Stimulated activated naive CD8-positive, alpha-beta T cell treated with anti-CD3 and anti-CD28 coated beads, Interleukin-15, Interleukin-2, amounts not matched to agents 100 U/mL and 50 U/mL, for 24 hours (primary cell): ENCODE results near the gene RUSF1.
"Not testable (repeated sequence)": the region's sequence is repeated elsewhere in the genome, so short reads cannot be mapped to it uniquely, and the experiment has no call there.

Source experiments
- ATAC-seq: fragments of 150-1000 bp; cut with Tn5 transposase; one replicate; pipeline ENCODE4 v1.10.0; 2021
- DNase-seq: peaks from one replicate; pipeline ENCODE4 v3.0.0; 2021

Gene RUSF1

GRCh38 chr16:31487071-31487719, 21.0 kb downstream of the RUSF1 start:
- DNase-seq (no peak), ATAC-seq (no peak)

DNA sequence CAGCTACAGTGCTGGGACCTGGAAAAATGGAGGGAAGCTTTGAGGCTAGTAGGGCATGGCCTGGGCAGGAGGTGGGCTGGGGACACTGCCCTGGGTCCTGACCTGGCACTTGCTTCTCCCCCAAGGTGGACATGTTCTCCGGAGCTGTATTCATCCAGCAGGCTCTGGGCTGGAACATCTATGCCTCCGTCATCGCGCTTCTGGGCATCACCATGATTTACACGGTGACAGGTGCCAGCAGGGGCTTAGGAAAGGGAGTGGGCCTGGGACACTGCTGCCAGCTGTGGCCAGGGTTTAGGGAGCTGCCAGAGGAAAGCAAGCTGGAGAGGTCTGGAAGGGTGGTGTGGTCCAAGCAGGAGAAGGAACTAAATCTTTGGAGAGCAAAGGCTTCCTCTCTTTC, 22.1 kb downstream of the RUSF1 start:
- no peak for DNase-seq

DNA sequence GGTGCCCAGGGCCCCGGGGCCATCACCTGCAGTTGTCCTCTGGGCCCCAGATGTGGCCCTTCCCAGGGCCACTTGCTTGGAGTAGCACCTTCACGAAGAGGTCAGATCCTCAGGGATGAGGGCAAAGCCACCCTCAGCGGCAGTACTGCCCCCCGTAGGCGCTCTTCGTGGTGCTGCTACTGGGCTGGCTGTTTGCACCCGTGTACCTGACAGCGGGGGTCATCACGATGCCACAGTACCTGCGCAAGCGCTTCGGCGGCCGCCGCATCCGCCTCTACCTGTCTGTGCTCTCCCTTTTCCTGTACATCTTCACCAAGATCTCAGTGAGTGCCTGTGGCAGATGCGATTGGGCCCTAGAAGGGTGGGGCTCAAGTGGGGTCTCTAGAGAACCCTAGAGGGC, 22.6 kb downstream of the RUSF1 start:
- ATAC-seq (no peak), DNase-seq (no peak)

More for the DNA sequence above, 22.1 kb downstream of the RUSF1 start:
- no peak for ATAC-seq

DNA sequence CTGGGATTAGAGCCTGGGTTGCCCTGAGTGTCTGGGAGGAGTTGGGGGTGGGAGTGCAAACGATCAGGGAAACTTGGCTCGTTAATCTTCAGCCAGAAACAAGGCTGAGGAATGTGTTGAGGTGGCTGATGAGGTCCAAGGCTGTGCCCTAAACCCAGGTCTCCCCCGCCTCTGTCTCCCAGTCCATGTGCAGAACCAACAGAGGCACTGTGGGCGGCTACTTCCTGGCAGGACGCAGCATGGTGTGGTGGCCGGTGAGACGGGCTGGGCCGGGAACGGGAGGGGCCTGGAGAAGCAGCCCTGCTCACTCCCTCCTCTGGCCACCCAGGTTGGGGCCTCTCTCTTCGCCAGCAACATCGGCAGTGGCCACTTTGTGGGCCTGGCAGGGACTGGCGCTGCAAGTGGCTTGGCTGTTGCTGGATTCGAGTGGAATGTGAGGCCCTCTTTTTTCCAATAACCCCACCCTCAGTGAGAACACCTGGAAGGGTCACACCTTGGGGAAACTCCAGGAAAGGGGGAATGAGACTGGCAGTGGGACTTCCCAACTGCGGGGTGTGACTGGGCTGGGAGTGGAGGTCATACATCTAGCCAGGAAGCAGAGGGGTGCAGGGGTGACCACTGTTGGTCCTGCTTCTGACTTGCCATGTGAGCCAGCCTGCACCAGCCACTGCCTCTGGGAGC, 23.6 kb downstream of the RUSF1 start:
- no peak for ATAC-seq
- DNase-seq: no peak

GRCh38 chr16:31484048-31484447, 24.1 kb downstream of the RUSF1 start:
- ATAC-seq, DNase-seq: not testable (repeated sequence)

- DNase-seq (no peak), ATAC-seq (no peak)
Observed at GRCh38 chr16:31483081-31483480, 25.1 kb downstream of the RUSF1 start, which contains the start of gene SLC5A2. TSS of gene SLC5A2 (plus strand) at chr16:31483123. CDS start at chr16:31483137, 14 bp downstream.

DNA sequence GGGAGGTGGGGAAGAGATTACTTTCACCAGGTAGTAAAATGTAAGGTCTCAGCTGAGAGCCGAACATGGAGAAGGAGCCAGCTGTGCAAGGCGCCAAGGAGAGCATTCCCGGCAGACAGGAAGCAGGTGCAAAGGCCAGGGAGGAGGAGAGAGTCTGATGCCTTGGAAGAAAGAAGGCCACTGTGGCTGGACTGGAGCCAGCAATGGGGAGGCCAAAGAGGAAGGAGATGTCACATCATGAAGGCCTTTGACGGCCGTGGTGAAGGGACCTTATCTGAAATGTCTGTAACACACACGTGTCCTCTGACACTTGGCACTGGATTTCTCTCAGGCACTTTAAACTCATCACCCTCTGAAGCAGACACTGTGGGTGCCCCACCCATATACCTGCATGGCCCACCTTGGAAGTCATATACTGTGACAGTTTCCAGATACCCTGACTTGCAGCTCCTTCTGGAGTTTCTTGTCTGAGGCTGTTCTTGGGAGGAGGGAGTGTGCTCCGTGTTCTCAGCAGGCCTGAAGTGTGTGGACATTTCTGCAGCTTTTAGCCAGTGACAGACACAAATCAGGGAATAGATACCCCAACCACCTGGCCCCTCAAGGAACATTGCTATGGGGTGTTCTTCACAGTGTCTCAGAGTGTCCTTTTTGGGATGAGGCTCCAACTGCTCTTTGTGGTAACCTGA, 27.2 kb downstream of the RUSF1 start:
- DNase-seq: no peak
- no peak for ATAC-seq

GRCh38 chr16:31479751-31480150, 28.4 kb downstream of the RUSF1 start:
- ATAC-seq: no peak

DNA sequence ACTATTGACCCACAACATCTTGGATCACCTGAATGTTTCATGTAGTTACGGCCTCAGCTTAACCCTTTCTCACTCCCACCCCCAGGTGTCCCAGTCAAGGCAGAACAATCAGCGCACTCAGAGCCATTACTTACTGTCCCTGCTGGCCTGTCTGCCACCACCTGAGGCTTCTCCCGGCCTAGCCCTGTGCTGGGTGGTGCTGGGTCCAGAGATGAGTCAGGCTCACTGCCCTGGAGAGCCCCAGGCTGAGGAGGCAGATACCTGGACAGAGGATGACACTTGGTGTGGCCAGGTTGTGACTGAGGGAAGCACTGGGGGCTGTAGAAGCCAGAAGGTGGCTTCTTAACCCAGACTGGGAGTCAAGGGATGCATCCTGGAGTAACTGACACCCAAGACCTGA, 29.2 kb downstream of the RUSF1 start:
- no peak for ATAC-seq

More at GRCh38 chr16:31479751-31480150, 28.4 kb downstream of the RUSF1 start:
- no peak for DNase-seq

GRCh38 chr16:31477220-31478216, 30.7 kb downstream of the RUSF1 start:
- ATAC-seq (peak; percentile 29), DNase-seq (peak; percentile 66)

More for the DNA sequence above, 29.2 kb downstream of the RUSF1 start:
- no peak for DNase-seq

- DNase-seq: peak; percentile 92
- ATAC-seq: peak; percentile 90
Observed at GRCh38 chr16:31476303-31477219, 31.6 kb downstream of the RUSF1 start.

DNA sequence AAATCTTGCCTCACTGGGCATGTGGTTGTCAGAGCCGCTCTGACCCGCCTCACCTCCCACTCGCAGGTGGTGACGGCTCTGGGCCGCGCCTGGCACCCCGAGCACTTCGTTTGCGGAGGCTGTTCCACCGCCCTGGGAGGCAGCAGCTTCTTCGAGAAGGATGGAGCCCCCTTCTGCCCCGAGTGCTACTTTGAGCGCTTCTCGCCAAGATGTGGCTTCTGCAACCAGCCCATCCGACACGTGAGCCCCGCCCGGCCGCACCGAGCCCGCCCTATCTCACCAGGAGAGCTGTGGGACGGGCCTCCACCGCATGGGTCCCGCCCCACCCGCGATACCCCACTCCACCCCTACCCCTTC, 32.3 kb downstream of the RUSF1 start:
- ATAC-seq (no peak), DNase-seq (no peak)

- ATAC-seq (no peak), DNase-seq (no peak)
Observed at GRCh38 chr16:31474773-31475738, 33.1 kb downstream of the RUSF1 start.

GRCh38 chr16:31474173-31474714, 33.9 kb downstream of the RUSF1 start:
- DNase-seq (no peak), ATAC-seq (no peak)

- no peak for DNase-seq
Observed at GRCh38 chr16:31473264-31473984, 34.8 kb downstream of the RUSF1 start.

DNA sequence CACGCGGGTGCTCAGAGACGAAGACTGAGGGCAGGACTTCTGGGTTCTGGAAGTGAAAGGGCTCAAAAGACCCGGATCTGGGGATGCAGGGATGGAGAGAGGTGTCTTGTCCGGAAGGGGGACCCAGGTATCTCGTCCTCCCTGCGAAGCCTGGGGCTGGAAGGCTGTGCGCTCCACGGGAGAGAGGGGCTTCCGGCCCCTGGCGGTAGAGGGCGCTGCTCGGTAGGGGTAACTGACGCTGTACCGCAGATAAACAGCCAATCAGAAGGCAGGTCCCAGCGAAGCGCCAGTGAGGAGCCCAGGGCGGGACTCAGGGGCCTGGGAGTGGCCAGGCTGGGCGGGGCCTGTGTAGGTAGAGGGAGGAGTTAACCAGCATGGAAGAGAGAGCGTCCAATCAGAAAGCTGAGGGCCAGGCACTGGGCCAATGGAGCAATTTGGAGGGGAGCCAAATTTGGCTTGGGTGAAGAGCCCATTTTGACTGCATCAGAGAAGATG, 35.4 kb downstream of the RUSF1 start:
- ATAC-seq: no peak
- peak; percentile 60 for DNase-seq

More at GRCh38 chr16:31473264-31473984, 34.8 kb downstream of the RUSF1 start:
- ATAC-seq: no peak

GRCh38 chr16:31471875-31472708, 36.1 kb downstream of the RUSF1 start, which contains the start of gene TGFB1I1:
TSS of gene TGFB1I1 (plus strand) at chr16:31472152. CDS start at chr16:31472189, 37 bp downstream.
- DNase-seq (no peak), ATAC-seq (no peak)
